Upper lobe of left lung (tissue), 6 donors: ENCODE measurements around the gene OR5AK2. TPM values are rescaled to one million over a fixed set of nuclear protein-coding genes. Genes with fewer than 3 reads are reported as not detected.

Experiments used
- ATAC-seq, 2 donors: fragments of 200-7000 bp; cut with Tn5 transposase; one replicate each; pipeline ENCODE4 v1.9.1; 2022; ENCODE audit warnings: mild to moderate bottlenecking in 2 of 2, moderate library complexity in 2 of 2; ENCODE audit not compliant: low FRiP score in 2 of 2
- DNase-seq, 2 donors: peaks; one replicate each; pipeline ENCODE4 v3.0.0-alpha.2; 2019 to 2020
- H3K27ac ChIP-seq, 4 donors: fragments of 200-600 bp; sonication (generic); one replicate each; pipeline ENCODE4 v1.5.1; 2016 to 2019
- H3K27me3 ChIP-seq, 4 donors: fragments of 200-600 bp; sonication (generic); one replicate each; pipeline ENCODE4 v1.5.1; 2017 to 2019
- H3K36me3 ChIP-seq, 4 donors: fragments of 200-600 bp; sonication (generic); one replicate each; pipeline ENCODE4 v1.5.1; 2016 to 2019
- H3K4me1 ChIP-seq, 4 donors: fragments of 200-600 bp; sonication (generic); one replicate each; pipeline ENCODE4 v1.5.1; 2018 to 2019
- H3K4me3 ChIP-seq, 4 donors: fragments of 200-600 bp; sonication (generic); one replicate each; pipeline ENCODE4 v1.5.1; 2017 to 2019; ENCODE audit warnings: mild to moderate bottlenecking in 2 of 4, moderate library complexity in 1 of 4
- H3K9me3 ChIP-seq, 4 donors: fragments of 200-600 bp; sonication (generic); one replicate each; pipeline ENCODE4 v1.5.1; 2018 to 2019
- CTCF ChIP-seq, 6 experiments: fragments of 450-650 bp in 4 of 6; fragments of 200-600 bp in 2 of 6; sonication (generic) in 2 of 6; IDR thresholded peaks; one replicate each; pipeline ENCODE4 v1.5.1; 2016 to 2019; ENCODE audit warnings: antibody characterized with exemption in 6 of 6
- EP300 ChIP-seq, 4 donors: sonication (generic); formaldehyde crosslinking; IDR thresholded peaks; one replicate each; pipeline ENCODE4 v1.5.1; 2017; ENCODE audit warnings: antibody characterized with exemption in 4 of 4, control low read depth in 2 of 4
- POLR2A ChIP-seq, 4 donors: fragments of 450-650 bp; IDR thresholded peaks; one replicate each; pipeline ENCODE4 v1.5.1; 2016 to 2017; ENCODE audit warnings: antibody characterized with exemption in 4 of 4, mild to moderate bottlenecking in 2 of 4
- POLR2AphosphoS5 ChIP-seq, 2 donors: sonication (generic); formaldehyde crosslinking; IDR thresholded peaks; one replicate each; pipeline ENCODE4 v1.5.1; 2017; ENCODE audit warnings: antibody characterized with exemption in 2 of 2
- WGBS, 2 donors: methylation state at CpG; one replicate each; pipeline ENCODE4 v1.1.5; 2017 to 2018; 5-methylcytosine and 5-hydroxymethylcytosine counted together
- total RNA-seq, 6 donors: library from RNA; depleted of rRNA in 4 of 6; stranded (reverse); fragments of >200 nt in 4 of 6; gene quantifications; one replicate each; pipeline versions ENCODE4 v1.1.0 to v1.2.1, GENCODE V29; 2016 to 2021
- donor health status: DM: no; HTN: no; CAD: no; lungs with moderate emphysema.
- donor health status: DM: no; HTN: yes; CAD: no; lungs with severe emphysema.

Gene OR5AK2
- total RNA-seq, 6 donors from 2014 or later, result not detected

DNA sequence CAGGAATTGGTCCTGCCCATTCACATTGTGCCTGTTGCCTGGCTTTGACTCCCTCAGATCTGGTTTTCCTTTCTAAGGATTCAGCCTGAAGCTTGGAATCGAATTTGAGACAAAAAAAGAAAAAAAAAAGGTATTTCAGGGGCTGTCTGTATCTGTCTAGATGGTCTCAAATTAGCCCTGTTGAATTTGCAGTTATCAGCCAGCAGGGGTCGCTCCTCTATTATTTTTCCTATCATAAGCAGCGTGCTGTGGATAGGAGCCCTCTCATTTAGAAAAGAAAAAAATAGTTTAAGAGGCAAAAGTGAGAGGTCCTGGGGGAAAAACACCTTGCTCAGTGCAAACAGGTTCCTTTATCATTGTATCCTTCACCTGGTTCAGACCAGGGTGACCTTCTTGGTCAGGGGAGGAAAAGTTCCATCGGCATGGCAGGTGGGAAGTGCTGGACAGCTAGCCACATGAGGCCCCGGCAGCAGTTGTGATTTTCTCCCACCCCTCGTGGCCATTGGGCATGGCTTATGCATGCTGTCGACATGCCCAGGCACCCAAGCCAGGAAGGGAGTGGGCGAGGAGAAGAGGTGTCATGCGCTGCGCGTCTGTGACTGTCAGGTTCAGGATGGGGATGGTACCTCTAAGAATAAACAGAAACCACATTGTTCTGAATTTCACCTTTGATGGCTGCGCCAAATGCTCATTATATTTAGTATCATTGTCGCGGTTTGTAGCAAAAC is 13.1 kb downstream of the OR5AK2 start:
- Histone ChIP-seq H3K4me3 (no peak overlapping the region), H3K4me1 (no peaks in the 10 kb centered on the region), H3K36me3 (no peaks in the 10 kb centered on the region), H3K27ac (no peak overlapping the region), H3K27me3 (no peaks in the 10 kb centered on the region), H3K9me3 (peaks cover 0 to 10% (median 3%) of the 10 kb centered on the region in 4 donors)
- ATAC-seq (no peak), DNase-seq (peak in 1 of 2 donors; percentile 3)
- TF ChIP-seq POLR2AphosphoS5 (IDR thresholded peaks at IDR 0.05) (no peak), POLR2A (IDR thresholded peaks at IDR 0.05) (no peak), EP300 (IDR thresholded peaks at IDR 0.05) (no peak), CTCF (IDR thresholded peaks at IDR 0.05) (no peak)
- WGBS, 2 donors, result 80% methylated on average over 14 of the region's 14 CpGs

DNA sequence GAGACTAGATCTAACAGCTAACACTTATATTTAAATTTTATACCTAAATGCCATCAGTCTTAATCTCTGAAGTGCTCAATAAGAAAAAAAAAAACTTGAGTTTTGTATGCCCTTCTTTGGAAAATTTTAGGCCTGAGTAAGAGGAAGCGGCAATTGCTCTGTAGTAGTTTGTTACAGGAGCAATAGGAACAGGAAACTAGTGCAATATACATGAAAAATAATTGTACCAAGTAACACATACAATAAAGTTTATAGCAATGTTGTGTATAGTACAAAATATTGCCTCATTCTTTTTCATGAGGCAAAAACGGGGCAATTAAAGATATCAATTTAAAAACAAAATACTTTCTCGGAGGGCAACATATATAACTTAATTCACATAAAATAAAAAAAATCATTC is 19.7 kb downstream of the OR5AK2 start:
- DNase-seq (no peak), ATAC-seq (no peak)
- no peaks in the 10 kb centered on the region for H3K27me3 ChIP-seq
- H3K4me3 ChIP-seq, result no peak overlapping the region
- WGBS, 2 donors, result 79 to 83% methylated on average over 3 of the region's 3 CpGs
- TF ChIP-seq EP300 (IDR thresholded peaks at IDR 0.05) (no peak), CTCF (IDR thresholded peaks at IDR 0.05) (no peak), POLR2A (IDR thresholded peaks at IDR 0.05) (no peak), POLR2AphosphoS5 (IDR thresholded peaks at IDR 0.05) (no peak)
- H3K36me3 ChIP-seq, result no peaks in the 10 kb centered on the region
- H3K9me3 ChIP-seq, result no peaks in the 10 kb centered on the region
- no peak overlapping the region for H3K27ac ChIP-seq
- no peaks in the 10 kb centered on the region for H3K4me1 ChIP-seq

GRCh38 chr11:57015679-57016078 is 27.0 kb downstream of the OR5AK2 start:
- H3K4me1 ChIP-seq, result no peaks in the 10 kb centered on the region
- ATAC-seq (no peak), DNase-seq (no peak)
- H3K4me3 ChIP-seq, result no peak overlapping the region
- WGBS, 2 donors, result 76 to 78% methylated on average over 2 of the region's 2 CpGs
- H3K27me3 ChIP-seq, result no peaks in the 10 kb centered on the region
- H3K9me3 ChIP-seq, result no peaks in the 10 kb centered on the region
- H3K36me3 ChIP-seq, result no peaks in the 10 kb centered on the region
- no peak overlapping the region for H3K27ac ChIP-seq
- TF ChIP-seq POLR2AphosphoS5 (IDR thresholded peaks at IDR 0.05), result no peak
- TF ChIP-seq POLR2A (IDR thresholded peaks at IDR 0.05), result no peak
- no peak for TF ChIP-seq EP300 (IDR thresholded peaks at IDR 0.05)
- TF ChIP-seq CTCF (IDR thresholded peaks at IDR 0.05), result no peak

GRCh38 chr11:57031556-57031955 is 42.8 kb downstream of the OR5AK2 start:
- Histone ChIP-seq H3K36me3 (no peaks in the 10 kb centered on the region), H3K27ac (no peak overlapping the region), H3K4me1 (no peaks in the 10 kb centered on the region), H3K9me3 (no peaks in the 10 kb centered on the region), H3K4me3 (no peak overlapping the region), H3K27me3 (no peaks in the 10 kb centered on the region)
- ATAC-seq, result no peak
- TF ChIP-seq CTCF (IDR thresholded peaks at IDR 0.05) (no peak), POLR2AphosphoS5 (IDR thresholded peaks at IDR 0.05) (no peak), POLR2A (IDR thresholded peaks at IDR 0.05) (no peak), EP300 (IDR thresholded peaks at IDR 0.05) (no peak)
- 54 to 59% methylated on average over 2 of the region's 2 CpGs for WGBS, 2 donors
- DNase-seq, result no peak

Other genes starting within 250 kb of the OR5AK2 start
- not detected for gene OR9G4, start 240.2 kb upstream of the OR5AK2 start, total RNA-seq
- under 1 TPM in 2 of 6 donors, not detected in 4; 0.10 to 0.11 TPM for gene LRRC55, start 193.0 kb downstream of the OR5AK2 start, total RNA-seq
- gene APLNR, start 248.3 kb downstream of the OR5AK2 start, total RNA-seq, result 1 to 10 TPM in 5 of 6 donors, not detected in 1; 1.1 to 5.7 (median 1.9) TPM